ENCODE data around the gene TKTL2.

The TKTL2 gene, protein sequence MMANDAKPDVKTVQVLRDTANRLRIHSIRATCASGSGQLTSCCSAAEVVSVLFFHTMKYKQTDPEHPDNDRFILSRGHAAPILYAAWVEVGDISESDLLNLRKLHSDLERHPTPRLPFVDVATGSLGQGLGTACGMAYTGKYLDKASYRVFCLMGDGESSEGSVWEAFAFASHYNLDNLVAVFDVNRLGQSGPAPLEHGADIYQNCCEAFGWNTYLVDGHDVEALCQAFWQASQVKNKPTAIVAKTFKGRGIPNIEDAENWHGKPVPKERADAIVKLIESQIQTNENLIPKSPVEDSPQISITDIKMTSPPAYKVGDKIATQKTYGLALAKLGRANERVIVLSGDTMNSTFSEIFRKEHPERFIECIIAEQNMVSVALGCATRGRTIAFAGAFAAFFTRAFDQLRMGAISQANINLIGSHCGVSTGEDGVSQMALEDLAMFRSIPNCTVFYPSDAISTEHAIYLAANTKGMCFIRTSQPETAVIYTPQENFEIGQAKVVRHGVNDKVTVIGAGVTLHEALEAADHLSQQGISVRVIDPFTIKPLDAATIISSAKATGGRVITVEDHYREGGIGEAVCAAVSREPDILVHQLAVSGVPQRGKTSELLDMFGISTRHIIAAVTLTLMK

GRCh38 chr4:163473576-163473975 is at the start of gene TKTL2:
Gene TKTL2 (minus strand): TSS chr4:163473754. CDS start chr4:163473734, 20 bp downstream.
- DNase-seq: no peak

GRCh38 chr4:163515198-163515597 is 41.6 kb upstream of the TKTL2 start:
- DNase-seq: no peak

- DNase-seq: no peak
Measured at GRCh38 chr4:163505374-163505773, 31.8 kb upstream of the TKTL2 start.

GRCh38 chr4:163500586-163500985 is 27.0 kb upstream of the TKTL2 start:
- DNase-seq: no peak

GRCh38 chr4:163495900-163496299 is 22.3 kb upstream of the TKTL2 start:
- DNase-seq: no peak

DNA sequence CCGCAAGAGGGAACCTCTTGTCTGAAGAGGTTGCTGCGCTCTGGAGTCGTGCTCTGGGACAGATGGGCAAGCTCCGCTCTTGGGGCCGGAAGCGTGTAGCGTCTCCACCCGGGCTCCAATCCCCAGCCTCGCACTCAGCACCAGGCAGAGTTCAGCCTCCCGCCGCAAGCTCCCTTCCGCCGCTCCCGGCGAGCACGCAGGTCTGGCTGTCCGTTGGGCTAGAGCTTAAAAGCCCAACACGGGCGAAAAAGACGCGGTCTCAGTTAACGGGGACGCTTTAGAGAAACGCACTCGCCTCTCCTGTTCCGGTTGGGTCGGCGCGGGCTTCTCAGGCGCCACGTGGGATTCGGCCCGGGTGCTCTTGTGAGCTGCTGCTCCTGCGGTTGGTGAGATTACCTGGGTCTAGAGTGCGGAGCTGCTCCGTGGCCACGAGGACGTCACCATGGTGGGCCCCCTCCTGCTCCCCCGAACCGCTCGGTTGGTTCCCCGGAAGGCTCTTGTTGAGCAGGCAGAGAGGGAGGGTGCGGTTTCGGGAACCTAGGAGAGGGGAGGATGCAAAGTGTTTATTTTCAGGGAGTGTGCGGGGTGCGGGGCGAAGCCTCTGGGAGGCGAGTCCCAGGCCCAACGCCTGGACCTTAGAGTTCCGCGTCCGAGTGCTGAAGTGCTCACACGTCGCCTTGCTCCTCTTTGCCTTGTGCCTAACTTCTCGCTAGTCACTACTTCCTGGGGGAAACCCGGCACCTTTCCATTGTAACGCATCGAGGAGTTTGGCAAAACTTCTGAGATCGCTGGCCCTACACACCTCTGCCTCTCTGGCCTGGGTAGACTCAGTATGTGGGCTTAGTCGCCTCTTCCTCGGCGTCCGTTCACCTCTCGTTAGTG is 21.0 kb upstream of the TKTL2 start, which contains the start of gene TMA16:
TSS of gene TMA16 (plus strand) at position 331 of the 882 bp plus-strand sequence. CDS start at position 443, 112 bp downstream.
- DNase-seq: peak; percentile 86

DNA sequence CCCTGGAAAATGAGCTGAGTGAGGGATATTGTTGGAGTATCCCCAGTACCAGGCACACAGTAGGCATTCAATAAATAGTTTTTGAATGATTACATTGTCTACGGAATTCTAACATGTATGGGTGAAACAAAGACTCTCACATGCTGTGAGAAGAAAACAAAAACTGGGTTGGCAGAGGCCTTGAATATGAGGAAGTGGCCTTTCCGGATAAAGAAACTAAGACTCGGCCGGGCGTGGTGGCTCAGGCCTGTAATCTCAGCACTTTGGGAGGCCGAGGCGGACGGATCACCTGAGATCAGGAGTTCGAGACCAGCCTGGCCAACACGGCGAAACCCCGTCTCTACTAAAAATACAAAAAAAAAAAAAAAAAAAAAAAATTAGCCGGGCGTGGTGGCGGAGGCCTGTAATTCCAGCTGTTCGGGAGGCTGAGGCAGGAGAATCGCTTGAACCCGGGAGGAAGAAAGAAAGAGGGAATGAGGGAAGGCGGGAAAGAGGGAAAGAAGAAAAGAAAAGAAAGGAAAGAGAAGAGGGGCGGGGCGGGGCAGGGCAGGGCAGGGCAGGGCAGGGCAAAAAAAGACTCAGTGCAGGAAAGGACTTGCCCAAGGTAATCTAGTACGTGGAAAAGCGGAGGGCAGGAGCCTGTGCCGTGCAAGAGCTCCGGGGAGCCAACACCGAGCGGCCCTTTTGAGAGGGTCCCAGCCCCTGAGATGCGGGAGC is 20.2 kb upstream of the TKTL2 start:
- DNase-seq: no peak

GRCh38 chr4:163492951-163493504 is 19.5 kb upstream of the TKTL2 start:
- no peak for DNase-seq

DNA sequence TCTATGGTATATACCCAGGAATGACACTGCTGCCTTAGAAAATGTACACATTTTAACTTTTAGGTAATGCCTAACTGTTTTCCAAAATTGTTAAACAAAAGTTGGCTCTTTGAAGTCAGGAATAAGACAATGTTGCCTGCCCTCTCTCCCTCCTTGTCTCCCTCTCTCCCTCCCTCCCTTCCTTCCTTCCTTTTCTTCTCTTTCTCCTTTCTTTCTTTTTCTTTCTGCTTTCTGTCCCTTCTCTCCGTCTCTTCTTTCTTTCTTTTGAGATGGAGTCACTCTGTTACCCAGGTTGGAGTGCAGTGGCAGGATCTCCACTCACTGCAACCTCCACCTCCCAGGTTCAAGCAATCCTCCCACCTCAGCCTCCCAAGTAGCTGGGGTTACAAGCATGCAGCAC is 16.4 kb upstream of the TKTL2 start:
- DNase-seq: no peak

GRCh38 chr4:163486321-163486720 is 12.8 kb upstream of the TKTL2 start:
- DNase-seq: no peak

- DNase-seq: no peak
Measured at GRCh38 chr4:163485589-163485988, 12.0 kb upstream of the TKTL2 start.

DNA sequence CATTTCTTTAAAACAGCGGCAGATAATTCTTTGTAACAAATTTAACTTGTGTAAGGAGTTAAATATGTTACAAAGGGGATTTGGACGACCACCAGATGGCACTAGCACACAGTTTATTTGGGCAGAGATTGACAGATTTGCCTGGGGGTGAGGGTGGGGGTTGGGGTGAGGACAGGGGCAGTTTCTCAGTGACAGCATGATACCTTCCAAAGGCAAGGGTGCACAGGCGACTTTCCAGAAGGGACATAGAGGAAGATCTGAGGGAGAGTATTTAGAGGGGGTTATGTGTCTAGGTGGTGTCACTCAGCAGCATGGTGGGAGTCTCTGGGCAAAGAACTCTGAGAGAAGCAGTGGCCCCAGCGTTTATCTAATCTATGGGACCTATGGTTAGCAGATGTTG is 11.4 kb upstream of the TKTL2 start:
- peak; percentile 19 for DNase-seq

DNA sequence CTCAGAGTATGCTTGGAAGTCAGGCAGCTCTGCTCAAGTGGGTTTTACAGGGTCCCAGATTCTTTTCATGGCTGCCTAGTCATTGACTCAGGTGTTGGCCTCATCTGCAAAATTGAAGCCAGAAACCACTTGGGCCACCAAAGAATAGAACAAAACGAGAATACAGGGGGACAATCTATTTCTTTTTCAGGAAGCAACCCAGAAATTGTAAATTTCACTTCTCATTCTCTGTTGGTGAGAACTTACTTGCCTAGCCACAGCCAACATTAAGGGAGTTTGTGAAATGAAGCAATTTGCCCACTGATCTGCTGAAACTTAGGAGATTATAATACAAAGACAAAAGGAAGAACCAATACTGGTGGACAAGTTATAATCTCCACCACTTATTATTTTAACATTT is 8.6 kb upstream of the TKTL2 start:
- DNase-seq: no peak

DNA sequence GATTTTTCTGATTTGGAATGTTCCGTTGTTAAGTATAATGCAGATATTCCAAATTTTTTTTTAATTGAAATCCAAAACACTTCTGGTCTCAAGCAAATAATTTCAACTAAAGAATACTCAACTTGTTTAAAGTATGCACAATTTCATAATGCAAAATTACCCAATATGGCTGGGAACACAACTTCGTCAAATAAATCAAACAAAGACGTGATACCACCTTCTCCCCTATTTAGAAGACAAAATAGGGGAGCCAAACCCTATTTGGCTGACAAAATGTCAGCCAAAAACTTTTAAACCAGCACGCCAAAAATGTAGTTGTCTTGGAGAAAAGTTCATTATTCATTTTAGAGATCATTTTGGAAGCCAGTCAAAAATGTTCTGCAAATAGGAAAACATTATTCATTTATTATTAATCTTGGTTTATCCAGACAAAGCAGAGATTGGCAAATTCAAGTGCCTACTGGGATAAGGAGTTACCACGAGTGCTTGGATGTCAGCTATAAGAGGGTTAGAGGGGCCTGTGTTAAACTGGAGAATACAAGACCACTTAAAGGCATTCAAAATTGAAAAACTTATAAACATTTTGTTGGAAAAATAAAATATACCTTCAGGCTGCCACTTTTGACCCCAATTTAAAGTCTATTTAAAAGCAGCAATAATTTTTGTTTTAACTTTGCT is 3.3 kb upstream of the TKTL2 start:
- DNase-seq: no peak

- no peak for DNase-seq
Measured at GRCh38 chr4:163474027-163474426, 473 bp upstream of the TKTL2 start.

DNA sequence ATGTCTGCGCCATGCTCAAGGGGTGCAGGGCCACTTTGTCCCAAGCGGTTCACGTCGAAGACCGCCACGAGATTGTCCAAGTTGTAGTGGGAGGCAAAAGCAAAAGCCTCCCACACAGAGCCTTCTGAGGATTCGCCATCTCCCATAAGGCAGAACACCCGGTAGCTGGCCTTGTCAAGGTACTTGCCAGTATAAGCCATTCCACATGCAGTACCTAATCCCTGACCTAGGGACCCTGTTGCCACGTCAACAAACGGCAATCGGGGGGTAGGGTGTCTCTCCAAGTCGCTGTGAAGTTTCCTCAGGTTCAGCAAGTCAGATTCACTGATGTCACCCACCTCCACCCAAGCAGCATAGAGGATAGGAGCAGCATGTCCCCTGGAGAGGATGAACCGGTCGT is 424 bp downstream of the TKTL2 start:
- no peak for DNase-seq

GRCh38 chr4:163470391-163470790 is 3.2 kb downstream of the TKTL2 start:
- no peak for DNase-seq

DNA sequence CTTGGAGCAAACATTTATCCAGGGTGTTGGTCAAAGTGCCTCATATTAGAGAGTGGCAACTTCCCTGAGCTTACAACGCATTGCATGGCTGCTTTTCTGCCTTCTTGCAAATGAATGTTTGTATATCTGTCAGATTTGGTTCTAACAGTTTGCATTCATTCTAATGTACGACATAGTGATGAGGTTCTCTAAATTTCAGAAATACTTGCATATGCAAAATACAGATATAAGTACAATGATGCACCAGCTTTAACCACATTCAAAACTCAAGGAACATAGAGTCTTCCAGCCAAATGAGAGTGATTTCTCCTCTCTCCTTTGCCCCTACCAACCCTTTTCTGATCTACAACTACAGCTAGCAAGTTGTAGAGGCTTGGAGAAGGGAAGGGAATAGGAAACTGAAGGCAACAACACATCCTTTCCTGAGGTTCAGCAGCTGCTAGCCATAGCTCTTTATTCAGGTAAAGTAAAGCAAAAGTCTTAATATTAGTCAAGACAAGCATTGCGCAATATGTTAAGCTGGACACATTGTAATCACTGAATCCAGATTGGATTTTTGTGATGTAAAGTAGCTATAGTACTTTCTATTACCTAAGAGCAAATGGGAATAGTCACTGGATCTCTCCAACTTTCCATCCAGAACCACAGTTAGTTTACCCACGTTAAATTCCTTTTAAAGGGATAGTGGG is 6.3 kb downstream of the TKTL2 start:
- DNase-seq: no peak

DNA sequence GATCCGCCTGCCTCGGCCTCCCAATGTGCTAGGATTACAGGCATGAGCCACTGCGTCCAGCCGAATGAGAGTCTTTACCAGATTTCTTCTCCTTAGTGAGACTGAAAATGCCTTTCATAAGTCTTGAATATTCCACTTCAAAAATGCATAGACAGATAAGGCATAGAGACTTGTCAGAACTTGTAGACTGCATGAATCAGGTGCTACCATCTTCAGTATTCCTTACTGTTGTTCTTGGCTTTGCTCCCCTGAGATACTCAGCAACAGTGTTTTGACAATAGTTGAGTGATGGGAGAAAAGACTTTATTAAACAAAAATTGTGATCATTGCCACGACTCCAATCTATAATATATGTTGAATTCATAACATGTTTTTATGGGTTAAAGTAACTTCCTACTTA is 11.0 kb downstream of the TKTL2 start:
- no peak for DNase-seq

DNA sequence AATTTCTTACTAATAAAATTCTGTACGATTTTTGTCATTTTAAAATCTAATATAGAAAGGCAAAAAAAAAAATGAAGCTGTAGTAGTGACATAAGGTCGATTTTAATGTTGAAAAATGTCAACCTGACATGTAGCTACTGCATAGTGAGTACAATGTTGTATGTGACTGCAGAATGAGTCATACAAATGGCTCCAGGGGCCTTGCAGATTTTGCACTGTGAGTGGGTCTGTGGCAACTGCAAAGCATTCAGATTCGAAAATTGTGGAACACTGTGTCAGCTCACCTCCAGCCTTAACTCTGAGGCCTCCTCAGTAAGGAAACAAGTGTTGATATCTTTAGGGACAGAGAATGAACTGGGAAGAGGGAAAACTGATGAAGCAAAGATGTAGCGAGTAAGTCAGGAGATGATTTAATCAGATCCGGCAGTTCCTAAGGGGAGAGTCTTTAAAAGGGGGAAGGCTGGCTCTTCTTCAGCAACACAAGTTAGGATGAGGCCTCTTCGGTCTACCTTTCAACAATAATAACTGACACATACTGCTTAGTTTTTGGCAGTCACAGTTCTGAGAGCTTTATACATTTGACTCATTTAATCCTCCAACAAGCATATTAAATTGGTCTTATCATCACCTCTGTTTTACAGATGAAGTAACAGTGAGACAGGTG is 24.9 kb downstream of the TKTL2 start:
- no peak for DNase-seq

GRCh38 chr4:163447481-163447880 is 26.1 kb downstream of the TKTL2 start:
- DNase-seq: no peak
